GM12891 (cell line): Measurements from ENCODE around the gene CCM2. TPM values are rescaled to one million over a fixed set of nuclear protein-coding genes. Genes with fewer than 3 reads are reported as not detected.

Source experiments
- DNase-seq: peaks from one replicate; pipeline ENCODE4 v3.0.0; 2011; ENCODE audit warnings: low spot score; ENCODE audit not compliant: insufficient read length
- FAIRE-seq: peaks from 2 replicates; lab custom pipeline; 2011; peaks lifted over from hg19 to GRCh38; lab: Jason Lieb, UNC
- PAX5 ChIP-seq: IDR thresholded peaks from 2 replicates; pipeline ENCODE4 v1.6.1; 2011; ENCODE audit warnings: low read length, moderate library complexity, mild to moderate bottlenecking; ENCODE audit not compliant: insufficient read depth, severe bottlenecking
- POLR2A ChIP-seq: IDR thresholded peaks from 2 replicates; pipeline ENCODE4 v1.6.1; 2011; ENCODE audit warnings: low read depth, low read length, control low read depth
- POLR2AphosphoS5 ChIP-seq: IDR thresholded peaks from 2 replicates; pipeline ENCODE4 v1.6.1; 2011; ENCODE audit warnings: low read depth, low read length, control low read depth
- POU2F2 ChIP-seq: IDR thresholded peaks from 2 replicates; pipeline ENCODE4 v1.6.1; 2011; ENCODE audit warnings: low read depth, mild to moderate bottlenecking, control low read depth, low read length, moderate library complexity
- SPI1 ChIP-seq: IDR thresholded peaks from 2 replicates; pipeline ENCODE4 v1.6.1; 2011; ENCODE audit warnings: low read depth, low read length, control low read depth
- TAF1 ChIP-seq: IDR thresholded peaks from 2 replicates; pipeline ENCODE4 v1.6.1; 2011; ENCODE audit warnings: low read depth, low read length, control low read depth
- polyA plus RNA-seq: library from polyadenylated mRNA; unstranded; fragments of >200 nt; gene quantifications from one replicate; pipeline ENCODE4 v1.2.1, GENCODE V29; 2012; ENCODE audit warnings: low read depth, missing spikeins, inconsistent platforms; ENCODE audit not compliant: missing spikeins

Gene CCM2
- 64.9 TPM for polyA plus RNA-seq

DNA sequence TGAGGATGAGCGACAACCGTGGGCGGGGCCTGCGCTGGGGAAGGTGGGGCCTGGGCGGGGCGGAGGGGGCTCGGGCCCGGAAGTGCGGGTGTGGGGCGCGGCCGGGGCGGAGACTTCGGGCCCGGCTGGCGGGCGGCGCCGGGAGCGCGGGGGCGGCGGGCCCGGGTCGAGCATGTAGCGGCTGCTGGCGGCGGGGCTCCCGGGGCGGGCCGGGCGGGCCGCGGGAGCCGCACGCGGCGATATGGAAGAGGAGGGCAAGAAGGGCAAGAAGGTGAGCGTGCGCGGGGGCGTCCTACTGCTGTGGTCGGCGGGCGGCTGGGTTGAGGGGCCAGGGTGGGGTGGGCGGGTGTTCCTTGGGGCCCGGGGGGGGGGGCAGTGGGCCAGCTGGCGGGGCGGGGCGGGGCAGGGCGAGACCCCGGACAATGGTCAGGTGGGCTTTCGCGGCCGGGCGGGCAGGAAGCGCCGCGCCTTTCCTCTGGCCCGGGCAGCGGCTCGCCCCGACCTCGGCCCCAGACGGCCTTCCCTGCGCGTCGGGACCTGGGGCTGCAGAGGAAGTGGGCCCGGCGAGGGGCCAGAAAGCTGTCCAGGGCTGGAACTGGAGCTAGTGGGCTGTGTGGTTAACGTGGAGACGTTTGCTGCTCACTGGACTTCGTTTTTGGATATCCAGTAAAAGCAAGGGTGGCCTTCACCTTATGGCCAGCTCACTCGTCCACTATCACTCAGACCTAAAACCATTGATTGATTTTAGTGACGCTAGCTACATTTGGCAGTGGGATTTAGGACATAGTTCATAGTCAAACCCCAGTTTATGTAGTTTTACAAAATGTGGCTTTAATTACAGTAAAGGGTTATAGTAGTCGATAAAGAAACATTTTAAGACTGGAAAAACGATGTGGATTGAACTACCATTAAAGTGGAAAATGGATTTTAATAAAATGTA is at the start of gene CCM2:
TSS of gene CCM2 (plus strand) at position 109 of the 940 bp plus-strand sequence. CDS start at position 242, 133 bp downstream.
- no peak for DNase-seq
- peak; percentile 69 for TF ChIP-seq SPI1
- no peak for TF ChIP-seq POLR2AphosphoS5
- TF ChIP-seq TAF1: no peak
- TF ChIP-seq POLR2A: no peak
- no peak for TF ChIP-seq POU2F2
- FAIRE-seq: no peak

- DNase-seq: no peak
- FAIRE-seq: no peak
- no peak for TF ChIP-seq TAF1
- peak; percentile 39; the same call in 1 of the 2 replicates for TF ChIP-seq POLR2AphosphoS5
These were observed 46.8 kb upstream of the CCM2 start for GRCh38 chr7:44953156-44953555.

DNA sequence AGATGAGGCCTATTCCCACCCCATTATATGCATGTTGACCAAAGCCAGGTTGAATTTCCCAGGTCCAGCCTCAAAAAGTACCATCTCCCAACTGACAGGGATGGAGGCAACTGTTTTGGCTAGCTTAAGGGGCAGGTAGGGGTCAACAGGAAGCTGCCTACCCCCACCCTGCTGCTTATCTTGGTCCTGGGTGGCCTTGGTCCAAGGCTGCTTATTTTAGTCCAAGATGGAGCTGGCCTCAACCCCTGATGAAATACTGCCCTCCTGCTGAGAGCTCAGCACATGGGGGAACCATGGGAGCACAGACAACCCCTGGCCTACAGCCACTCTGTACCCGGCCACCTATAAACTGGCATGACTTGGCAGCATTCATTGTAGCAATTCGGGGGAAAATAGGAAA is 44.3 kb upstream of the CCM2 start:
- TF ChIP-seq POU2F2 (peak; percentile 28; the same call in 1 of the 2 replicates), POLR2A (no peak; the same call in 1 of the 2 replicates), TAF1 (no peak)
- DNase-seq: no peak
- FAIRE-seq: no peak

DNA sequence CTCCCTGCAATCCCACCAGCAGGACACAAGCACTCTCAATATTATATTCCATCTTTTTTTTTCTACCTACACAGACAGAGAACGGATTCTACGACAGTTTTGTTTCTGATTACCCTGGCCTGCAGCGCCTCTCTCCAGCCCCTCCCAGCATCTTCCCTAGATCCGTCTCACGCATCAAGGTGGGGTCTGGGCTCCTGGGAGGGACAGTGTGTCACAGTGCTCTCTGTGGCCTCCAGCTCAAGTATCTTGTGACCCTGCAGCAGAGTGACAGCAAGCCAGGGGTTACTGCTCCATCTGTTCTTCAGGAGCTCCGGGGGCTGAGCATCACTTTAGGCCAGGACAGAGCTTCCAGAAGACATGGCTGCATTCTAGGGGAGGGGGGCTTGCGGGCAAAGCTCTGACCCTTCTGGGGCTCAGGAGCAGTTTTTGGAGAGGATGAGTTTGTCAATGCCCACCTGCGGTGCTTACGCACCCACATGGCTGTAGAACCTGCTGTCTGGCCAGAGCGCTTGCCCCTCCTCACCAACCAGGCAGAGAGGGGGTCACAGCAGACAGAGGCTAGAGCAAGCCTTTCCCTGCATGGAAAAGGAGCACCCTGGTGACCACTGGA is 43.7 kb upstream of the CCM2 start:
- FAIRE-seq (no peak), DNase-seq (no peak)
- TF ChIP-seq POLR2A: no peak; the same call in 1 of the 2 replicates
- peak; percentile 35; the same call in 1 of the 2 replicates for TF ChIP-seq POLR2AphosphoS5
- TF ChIP-seq PAX5: no peak

GRCh38 chr7:44958645-44959344 is 41.2 kb upstream of the CCM2 start:
- TF ChIP-seq POLR2AphosphoS5 (no peak; the same call in none of the 2 replicates), POLR2A (no peak), POU2F2 (no peak), SPI1 (no peak), PAX5 (no peak), TAF1 (no peak)
- FAIRE-seq (no peak), DNase-seq (no peak)

DNA sequence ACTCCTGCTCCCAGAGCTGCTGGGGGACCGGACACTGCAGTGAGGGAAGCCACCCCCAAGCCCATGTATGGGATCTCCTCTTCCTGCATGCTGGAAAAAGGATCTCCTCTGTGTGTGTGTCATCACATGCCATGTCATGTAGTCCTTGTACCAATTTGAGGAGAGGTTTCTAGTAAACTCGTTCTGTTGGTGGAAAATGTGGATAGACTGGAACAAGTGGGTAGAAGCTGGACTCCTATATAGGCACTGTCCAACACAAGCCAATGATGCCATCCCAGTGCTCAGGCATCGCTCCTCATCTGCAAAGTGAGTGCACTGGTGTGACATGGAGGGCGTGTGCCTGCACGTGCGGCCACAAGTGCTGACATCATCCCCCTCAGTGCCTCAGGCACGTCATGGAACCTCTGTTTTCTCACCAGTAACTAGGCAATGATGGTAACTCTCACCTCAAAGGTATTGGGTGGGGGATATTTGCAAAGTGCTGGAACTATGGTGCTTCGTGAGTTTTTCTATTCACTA is 40.5 kb upstream of the CCM2 start:
- DNase-seq (no peak), FAIRE-seq (peak; percentile 83)
- TF ChIP-seq POU2F2: no peak; the same call in 1 of the 2 replicates
- TF ChIP-seq POLR2AphosphoS5: peak; percentile 76
- no peak for TF ChIP-seq PAX5
- TF ChIP-seq POLR2A: peak; percentile 84

- no peak for FAIRE-seq
- TF ChIP-seq TAF1 (no peak), POLR2A (0 out of 2 replicates have a peak, but pooled peaks have one; percentile 2)
- DNase-seq: no peak
These were observed 39.9 kb upstream of the CCM2 start for GRCh38 chr7:44960011-44960580.

DNA sequence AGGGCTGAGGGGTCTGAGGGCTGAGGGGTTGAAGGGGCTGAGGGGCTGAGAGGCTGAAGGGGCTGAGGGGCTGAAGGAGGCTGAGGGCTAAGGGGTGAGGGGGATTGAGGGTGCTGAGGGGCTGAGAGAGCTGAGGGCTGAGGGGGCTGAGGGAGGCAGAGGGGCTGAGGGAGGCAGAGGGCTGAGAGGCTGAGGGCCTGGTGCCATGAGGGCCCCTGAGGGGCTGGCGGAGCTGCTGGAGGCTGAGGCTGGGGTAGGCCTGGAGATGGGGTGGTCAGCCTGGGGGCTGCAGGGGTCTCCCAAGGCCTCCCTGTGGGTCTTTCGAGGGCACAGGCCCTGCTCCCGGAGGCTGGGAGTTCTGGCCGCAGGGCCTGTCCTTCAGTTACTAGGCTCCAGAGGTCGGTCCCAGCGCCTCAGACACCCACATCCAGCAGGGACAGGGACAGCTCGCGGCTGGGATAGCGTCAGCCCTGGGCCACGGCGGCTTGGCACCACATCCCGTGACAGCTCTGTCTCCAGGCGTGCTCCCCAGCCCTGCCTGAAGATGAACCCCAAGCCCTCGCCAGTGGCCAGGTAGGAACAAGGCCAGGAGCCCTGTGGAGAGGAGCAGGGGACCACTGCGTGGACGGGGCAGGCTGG is 38.0 kb upstream of the CCM2 start:
- TF ChIP-seq TAF1 (no peak), POLR2A (peak; percentile 68), POLR2AphosphoS5 (peak; percentile 79), PAX5 (no peak)
- no peak for DNase-seq

GRCh38 chr7:44962483-44963251 is 37.3 kb upstream of the CCM2 start:
- FAIRE-seq (no peak), DNase-seq (no peak)
- TF ChIP-seq SPI1: no peak

More for the DNA sequence above, 38.0 kb upstream of the CCM2 start:
- FAIRE-seq: no peak
